Natural killer cell (primary cell): ENCODE data around the gene SPATS2L. TPM values are rescaled to one million over a fixed set of nuclear protein-coding genes. Genes with fewer than 3 reads are reported as not detected.

Source experiments
- ATAC-seq, 3 donors: fragments of 150-1000 bp in 2 of 3; fragments of 200-7000 bp in 1 of 3; cut with Tn5 transposase; 1 replicate in 1 of 3; 2 replicates in 2 of 3; pipeline ENCODE4 v1.10.0; 2021; ENCODE audit warnings: mild to moderate bottlenecking in 2 of 3, moderate library complexity in 2 of 3
- DNase-seq, 2 donors: peaks; one replicate each; pipeline versions ENCODE4 v3.0.0 to v3.0.0-alpha.2; 2013 to 2021; ENCODE audit warnings: mixed read lengths in 1 of 2
- H3K27ac ChIP-seq: one replicate; pipeline ENCODE4 v1.5.1; 2013; ENCODE audit warnings: mild to moderate bottlenecking, low read length
- H3K27me3 ChIP-seq: one replicate; pipeline ENCODE4 v1.6.1; 2013; ENCODE audit warnings: low read length; ENCODE audit not compliant: control insufficient read depth, insufficient read depth
- H3K36me3 ChIP-seq: one replicate; pipeline ENCODE4 v1.6.1; 2013; ENCODE audit warnings: low read length; ENCODE audit not compliant: control insufficient read depth, insufficient read depth
- H3K4me1 ChIP-seq: one replicate; pipeline ENCODE4 v1.6.1; 2013; ENCODE audit warnings: low read length; ENCODE audit not compliant: control insufficient read depth, insufficient read depth
- H3K4me3 ChIP-seq: one replicate; pipeline ENCODE4 v1.5.1; 2013; ENCODE audit warnings: low read length
- H3K9me3 ChIP-seq: one replicate; pipeline ENCODE4 v1.6.1; 2013; ENCODE audit warnings: low read length; ENCODE audit not compliant: control insufficient read depth, insufficient read depth
- H3K27ac Mint-ChIP-seq, 2 donors: one replicate each; pipeline ENCODE4 v1.8.0; 2022; ENCODE audit warnings: mild to moderate bottlenecking in 2 of 2, mixed read lengths in 2 of 2, moderate library complexity in 1 of 2
- H3K27me3 Mint-ChIP-seq, 2 donors: one replicate each; pipeline ENCODE4 v1.8.0; 2022; ENCODE audit warnings: low read depth in 2 of 2, mixed read lengths in 2 of 2
- H3K36me3 Mint-ChIP-seq: one replicate; pipeline ENCODE4 v1.8.0; 2022; ENCODE audit warnings: mixed read lengths
- H3K4me1 Mint-ChIP-seq, 2 donors: one replicate each; pipeline ENCODE4 v1.8.0; 2022; ENCODE audit warnings: mixed read lengths in 2 of 2
- H3K4me3 Mint-ChIP-seq: one replicate; pipeline ENCODE4 v1.8.0; 2022; ENCODE audit warnings: mild to moderate bottlenecking, moderate library complexity, mixed read lengths
- H3K9me3 Mint-ChIP-seq, 2 donors: one replicate each; pipeline ENCODE4 v1.8.0; 2022; ENCODE audit warnings: mixed read lengths in 2 of 2
- CTCF ChIP-seq: fragments of 200-600 bp; IDR thresholded peaks from one replicate; pipeline ENCODE4 v1.8.0; 2022; ENCODE audit warnings: antibody characterized with exemption
- WGBS: methylation state at CpG from one replicate; pipeline ENCODE4 v1.1.7; 2013; ENCODE audit warnings: missing lambda C conversion rate; ENCODE audit not compliant: insufficient coverage; 5-methylcytosine and 5-hydroxymethylcytosine counted together
- intact Hi-C: fragments of 100-400 bp; cut with micrococcal nuclease; formaldehyde crosslinking; loops from one replicate; pipeline ENCODE4 v1.14.2; 2022
- total RNA-seq, 4 donors: library from RNA; stranded (reverse); fragments of 120-200 nt in 1 of 4; gene quantifications; one replicate each; pipeline versions ENCODE4 v1.2.3 to v1.2.4, GENCODE V29; 2013 to 2022

SPATS2L gene
- total RNA-seq, 3 donors from 2014 or later (not counting 1 experiment from before 2014, with no cell fraction given): 3.8 to 10.9 (median 4.4) TPM

DNA sequence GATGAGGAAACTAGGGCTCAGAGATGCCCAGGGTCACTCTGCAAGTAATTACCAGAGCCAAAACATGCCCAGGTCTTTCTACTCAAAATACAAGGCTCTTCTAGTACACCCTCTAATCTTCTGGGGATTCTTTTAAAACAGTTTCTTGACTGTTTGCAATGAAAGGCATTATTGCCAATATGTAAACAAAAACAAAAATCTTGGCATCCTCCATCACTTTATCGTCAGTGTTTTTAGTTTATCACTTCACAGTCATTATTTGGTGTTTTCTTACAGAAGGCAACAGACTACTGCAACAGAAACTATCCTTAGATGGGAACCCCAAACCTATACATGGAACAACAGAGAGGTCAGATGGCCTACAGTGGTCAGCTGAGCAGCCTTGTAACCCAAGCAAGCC is 132.4 kb downstream of the SPATS2L start:
- TF ChIP-seq CTCF: no peak
- no peaks in the 10 kb centered on the region for H3K36me3 Mint-ChIP-seq

DNA sequence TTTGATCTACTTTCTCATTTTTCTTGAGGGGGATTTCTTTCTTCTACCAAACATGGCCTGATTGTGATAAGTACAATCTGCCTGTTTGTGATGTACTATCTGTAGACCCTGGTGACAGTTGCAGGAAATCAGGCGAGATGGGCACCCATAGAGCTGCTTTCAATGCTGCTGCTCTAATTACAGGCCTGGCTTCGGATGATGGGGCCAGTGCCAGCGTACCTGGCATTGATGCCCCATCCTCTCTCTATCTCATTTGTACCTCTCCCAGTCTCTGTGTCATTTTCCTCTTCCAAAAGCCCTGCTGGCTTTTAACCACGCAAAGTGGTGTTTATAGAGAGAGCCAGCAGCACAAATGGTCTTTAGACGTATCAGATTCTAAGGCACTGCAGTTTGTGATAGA is 133.5 kb downstream of the SPATS2L start:
- H3K27ac Mint-ChIP-seq: no peak overlapping the region
- intact Hi-C loops: no loop called here
- ATAC-seq: no peak
- 96% methylated on average over 5 of the region's 5 CpGs for WGBS
- no peaks in the 10 kb centered on the region for H3K27me3 Mint-ChIP-seq
- no peak for DNase-seq
- H3K36me3 ChIP-seq: no peaks in the 10 kb centered on the region
- H3K4me1 Mint-ChIP-seq: no peaks in the 10 kb centered on the region
- H3K27ac ChIP-seq: no peak overlapping the region
- H3K27me3 ChIP-seq: no peaks in the 10 kb centered on the region
- no peaks in the 10 kb centered on the region for H3K36me3 Mint-ChIP-seq
- TF ChIP-seq CTCF: no peak
- no peak overlapping the region for H3K4me3 Mint-ChIP-seq
- H3K4me1 ChIP-seq: no peaks in the 10 kb centered on the region
- H3K9me3 Mint-ChIP-seq: no peaks in the 10 kb centered on the region
- no peaks in the 10 kb centered on the region for H3K9me3 ChIP-seq
- H3K4me3 ChIP-seq: no peak overlapping the region

More for the DNA sequence above, 132.4 kb downstream of the SPATS2L start:
- no peaks in the 10 kb centered on the region for H3K27me3 Mint-ChIP-seq
- ATAC-seq (no peak), DNase-seq (no peak)
- no peak overlapping the region for H3K27ac Mint-ChIP-seq
- intact Hi-C loops: no loop called here
- Histone ChIP-seq H3K27me3 (no peaks in the 10 kb centered on the region), H3K9me3 (no peaks in the 10 kb centered on the region), H3K36me3 (no peaks in the 10 kb centered on the region), H3K27ac (no peak overlapping the region), H3K4me3 (no peak overlapping the region), H3K4me1 (no peaks in the 10 kb centered on the region)
- H3K9me3 Mint-ChIP-seq: no peaks in the 10 kb centered on the region
- no peak overlapping the region for H3K4me3 Mint-ChIP-seq
- no peaks in the 10 kb centered on the region for H3K4me1 Mint-ChIP-seq
- 96% methylated on average over 1 of the region's 1 CpG for WGBS

- Histone ChIP-seq H3K36me3 (no peaks in the 10 kb centered on the region), H3K4me3 (no peak overlapping the region), H3K27ac (no peak overlapping the region), H3K27me3 (no peaks in the 10 kb centered on the region), H3K9me3 (no peaks in the 10 kb centered on the region), H3K4me1 (no peaks in the 10 kb centered on the region)
- no peaks in the 10 kb centered on the region for H3K36me3 Mint-ChIP-seq
- H3K4me3 Mint-ChIP-seq: no peak overlapping the region
- H3K4me1 Mint-ChIP-seq: no peaks in the 10 kb centered on the region
- no peaks in the 10 kb centered on the region for H3K9me3 Mint-ChIP-seq
- ATAC-seq (no peak), DNase-seq (no peak)
- intact Hi-C loops: no loop called here
- no peak overlapping the region for H3K27ac Mint-ChIP-seq
- TF ChIP-seq CTCF: no peak
- H3K27me3 Mint-ChIP-seq: no peaks in the 10 kb centered on the region
- 100% methylated on average over 1 of the region's 1 CpG for WGBS
These were observed 136.0 kb downstream of the SPATS2L start for GRCh38 chr2:200442471-200442870.

DNA sequence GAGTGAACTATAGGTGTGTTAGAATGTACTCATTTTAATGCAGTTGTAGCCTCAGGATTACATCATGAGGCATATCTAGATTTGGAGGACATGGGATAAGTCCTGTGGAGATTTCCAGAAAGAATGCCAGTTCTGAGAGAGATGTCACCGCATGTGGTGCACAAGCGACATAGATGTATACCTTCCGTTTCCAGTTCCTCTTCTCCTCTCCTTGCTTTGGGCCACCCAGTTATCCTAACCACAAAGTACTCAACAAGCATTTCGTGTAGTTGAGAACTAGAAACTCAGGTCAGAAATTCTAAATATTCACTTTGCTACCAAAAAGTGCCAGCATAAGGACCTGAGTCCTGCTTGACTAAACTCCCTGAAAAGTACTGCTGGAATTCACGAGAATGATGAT is 136.9 kb downstream of the SPATS2L start:
- ATAC-seq (no peak), DNase-seq (no peak)
- no peaks in the 10 kb centered on the region for H3K36me3 ChIP-seq
- Mint-ChIP-seq H3K4me3 (no peak overlapping the region), H3K4me1 (no peaks in the 10 kb centered on the region), H3K27me3 (no peaks in the 10 kb centered on the region), H3K36me3 (no peaks in the 10 kb centered on the region), H3K27ac (no peak overlapping the region), H3K9me3 (no peaks in the 10 kb centered on the region)
- H3K4me3 ChIP-seq: no peak overlapping the region
- TF ChIP-seq CTCF: no peak
- no peaks in the 10 kb centered on the region for H3K27me3 ChIP-seq
- H3K9me3 ChIP-seq: no peaks in the 10 kb centered on the region
- no peaks in the 10 kb centered on the region for H3K4me1 ChIP-seq
- no peak overlapping the region for H3K27ac ChIP-seq
- intact Hi-C loops: no loop called here
- WGBS: 63% methylated on average over 5 of the region's 5 CpGs
